Adipocyte (in vitro differentiated cells): ENCODE data around the gene UNC5B.

Source experiments
- DNase-seq: peaks from one replicate; pipeline ENCODE4 v3.0.0-alpha.2; 2015; ENCODE audit warnings: low read depth
- H3K27me3 ChIP-seq: replicated peaks from 2 replicates; pipeline ENCODE4 v1.7.0; 2013; ENCODE audit warnings: mild to moderate bottlenecking, low read length, moderate library complexity; ENCODE audit not compliant: control insufficient read depth, insufficient read depth
- H3K36me3 ChIP-seq: 2 replicates; pipeline ENCODE4 v1.7.0; 2013; ENCODE audit warnings: low read length, mild to moderate bottlenecking, moderate library complexity; ENCODE audit not compliant: control insufficient read depth, insufficient read depth, severe bottlenecking
- H3K4me1 ChIP-seq: 2 replicates; pipeline ENCODE4 v1.7.0; 2013; ENCODE audit warnings: mild to moderate bottlenecking, low read length, moderate library complexity; ENCODE audit not compliant: control insufficient read depth, insufficient read depth
- H3K4me3 ChIP-seq: 2 replicates; pipeline ENCODE4 v1.7.0; 2013; ENCODE audit warnings: mild to moderate bottlenecking, low read length, moderate library complexity
- H3K9ac ChIP-seq: 2 replicates; pipeline ENCODE4 v1.7.0; 2013; ENCODE audit warnings: mild to moderate bottlenecking, low read length, moderate library complexity
- H3K9me3 ChIP-seq: 2 replicates; pipeline ENCODE4 v1.7.0; 2013; ENCODE audit warnings: mild to moderate bottlenecking, low read length, moderate library complexity; ENCODE audit not compliant: control insufficient read depth

Gene UNC5B

DNA sequence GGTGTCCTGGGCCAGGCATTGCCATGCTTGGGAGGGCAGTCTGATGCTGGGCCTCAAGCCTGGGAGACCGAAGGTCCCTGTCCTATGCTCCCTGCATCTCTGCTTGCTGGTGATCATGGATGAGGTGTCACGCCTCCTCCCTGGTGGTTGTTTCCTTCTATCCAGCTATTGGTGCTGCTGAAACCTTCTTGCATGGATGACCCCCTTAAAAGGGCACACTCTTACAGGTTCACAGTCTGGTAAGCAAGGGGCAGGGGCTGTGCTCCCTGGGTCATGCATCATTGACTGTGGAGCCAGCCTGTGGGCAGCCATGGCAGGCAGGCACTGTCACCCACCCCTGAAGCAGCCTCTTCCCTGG lies 69.9 kb downstream of the UNC5B start:
- no peak for DNase-seq
- Histone ChIP-seq H3K27me3 (no peaks in the 10 kb centered on the region), H3K9ac (no peak overlapping the region), H3K9me3 (no peaks in the 10 kb centered on the region), H3K36me3 (peaks cover 11% of the 10 kb centered on the region), H3K4me3 (no peak overlapping the region), H3K4me1 (peaks cover 6% of the 10 kb centered on the region)

DNA sequence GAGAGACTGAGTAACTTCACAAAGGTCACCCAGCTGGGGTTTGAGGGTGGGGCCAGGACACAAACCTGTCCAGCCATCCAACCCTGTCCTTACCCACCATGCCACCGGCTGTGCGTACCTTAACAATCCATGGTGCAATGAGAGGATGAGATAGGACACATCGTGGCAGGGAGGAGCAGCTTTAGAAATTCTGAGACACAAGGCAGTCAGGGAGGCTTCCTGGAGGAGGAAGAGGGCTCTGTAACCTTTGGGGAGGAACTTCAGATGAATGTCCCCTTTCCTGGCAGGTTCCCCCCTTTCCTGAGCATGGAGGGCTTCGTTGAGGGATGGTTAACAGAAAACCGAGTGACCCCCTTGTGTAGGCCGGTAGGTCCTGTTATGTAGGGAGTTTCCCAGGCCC lies 71.0 kb downstream of the UNC5B start:
- DNase-seq = no peak
- Histone ChIP-seq H3K27me3 (no peaks in the 10 kb centered on the region), H3K9me3 (no peaks in the 10 kb centered on the region), H3K4me3 (no peak overlapping the region), H3K9ac (no peak overlapping the region), H3K36me3 (peaks cover 11% of the 10 kb centered on the region), H3K4me1 (peaks cover 6% of the 10 kb centered on the region)

DNA sequence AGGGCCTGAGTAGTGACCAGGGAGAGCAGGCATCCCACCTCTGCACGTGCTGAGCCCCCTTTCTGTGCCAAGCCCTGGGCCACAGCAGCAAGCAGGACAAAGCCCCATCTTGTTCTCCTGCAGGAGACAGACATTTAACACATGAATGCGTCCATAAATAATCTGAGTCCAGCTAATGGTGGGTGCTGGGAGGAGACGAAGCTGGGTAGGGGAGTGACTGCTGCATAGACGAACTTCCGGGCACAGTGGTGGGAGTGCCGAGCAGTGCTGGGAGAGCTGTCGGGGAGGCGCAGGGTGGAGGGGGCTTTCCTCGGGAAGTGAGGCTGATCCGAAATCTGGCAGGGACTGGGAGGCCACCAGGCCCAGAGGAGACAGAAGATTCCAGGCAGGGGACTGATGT lies 71.5 kb downstream of the UNC5B start:
- peaks cover 11% of the 10 kb centered on the region for H3K36me3 ChIP-seq
- DNase-seq = no peak

DNA sequence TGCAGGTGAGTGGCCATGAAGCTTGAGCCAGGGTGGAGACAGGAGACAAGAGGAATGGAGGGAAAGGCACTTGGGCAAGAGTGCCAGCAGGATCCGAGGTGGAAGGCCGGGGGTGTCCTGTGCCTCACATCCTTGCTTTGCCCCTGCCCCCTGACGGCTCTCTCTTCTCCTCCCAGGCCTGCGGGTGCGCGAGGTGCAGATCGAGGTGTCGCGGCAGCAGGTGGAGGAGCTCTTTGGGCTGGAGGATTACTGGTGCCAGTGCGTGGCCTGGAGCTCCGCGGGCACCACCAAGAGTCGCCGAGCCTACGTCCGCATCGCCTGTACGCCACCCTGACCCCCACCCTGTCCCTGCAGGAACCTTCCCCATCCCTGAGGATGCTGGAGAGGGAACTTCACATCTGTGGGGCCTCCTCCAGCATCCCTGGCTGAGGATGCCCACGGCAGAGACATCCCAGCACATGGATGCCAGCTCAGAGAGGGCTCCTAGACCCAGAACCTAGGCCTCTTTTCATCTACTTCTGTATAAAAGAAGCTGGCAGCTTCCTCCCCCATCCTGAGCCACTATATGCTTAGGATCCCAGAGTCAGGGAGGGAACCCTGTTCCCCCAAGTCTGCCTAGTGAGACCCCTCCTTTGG lies 72.3 kb downstream of the UNC5B start:
- H3K27me3 ChIP-seq = no peaks in the 10 kb centered on the region
- H3K4me3 ChIP-seq = no peak overlapping the region
- peaks cover 11% of the 10 kb centered on the region for H3K36me3 ChIP-seq
- DNase-seq = no peak
- H3K9me3 ChIP-seq = no peaks in the 10 kb centered on the region
- no peak overlapping the region for H3K9ac ChIP-seq
- H3K4me1 ChIP-seq = peaks cover 6% of the 10 kb centered on the region

More for the DNA sequence above, 71.5 kb downstream of the UNC5B start:
- Histone ChIP-seq H3K27me3 (no peaks in the 10 kb centered on the region), H3K9me3 (no peaks in the 10 kb centered on the region), H3K4me3 (no peak overlapping the region), H3K4me1 (peaks cover 6% of the 10 kb centered on the region), H3K9ac (no peak overlapping the region)

DNA sequence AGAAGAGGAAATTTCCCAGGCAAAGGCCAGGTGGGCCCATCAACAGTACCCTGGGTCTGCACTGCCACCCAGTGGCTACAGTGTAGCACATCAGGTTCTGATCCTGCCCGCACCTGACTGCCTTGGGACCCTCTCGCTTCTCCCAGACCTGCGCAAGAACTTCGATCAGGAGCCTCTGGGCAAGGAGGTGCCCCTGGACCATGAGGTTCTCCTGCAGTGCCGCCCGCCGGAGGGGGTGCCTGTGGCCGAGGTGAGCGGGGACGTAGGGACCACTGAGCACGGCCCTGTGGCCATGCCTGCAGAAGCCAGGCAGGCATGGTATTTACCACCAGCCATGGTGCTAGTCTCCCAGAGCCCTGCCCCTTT lies 72.8 kb downstream of the UNC5B start:
- Histone ChIP-seq H3K4me1 (peaks cover 6% of the 10 kb centered on the region), H3K27me3 (no peaks in the 10 kb centered on the region), H3K4me3 (no peak overlapping the region), H3K9ac (no peak overlapping the region), H3K9me3 (no peaks in the 10 kb centered on the region), H3K36me3 (peaks cover 11% of the 10 kb centered on the region)
- peak; percentile 70 for DNase-seq

DNA sequence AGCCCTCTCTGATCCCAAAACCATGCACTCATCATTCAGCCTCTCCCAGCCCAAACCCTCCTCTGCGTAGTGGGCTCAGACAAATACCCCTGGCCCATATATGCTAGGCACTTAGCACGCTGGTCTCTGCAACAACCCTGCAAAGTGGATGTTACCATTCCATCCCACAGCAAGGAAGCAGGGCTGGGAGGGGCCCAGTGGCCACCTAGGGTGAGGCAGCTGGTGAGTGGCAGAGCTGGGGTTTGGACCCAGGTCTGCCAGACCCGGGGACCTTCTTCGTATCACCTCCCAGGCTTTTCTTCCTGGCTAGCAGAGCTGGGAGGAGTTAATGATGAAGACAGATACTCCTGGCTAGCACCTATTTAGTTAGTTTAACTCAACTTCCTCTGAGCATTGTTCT lies 73.6 kb downstream of the UNC5B start:
- Histone ChIP-seq H3K4me1 (peaks cover 6% of the 10 kb centered on the region), H3K36me3 (peaks cover 11% of the 10 kb centered on the region), H3K9ac (no peak overlapping the region), H3K27me3 (no peaks in the 10 kb centered on the region), H3K9me3 (no peaks in the 10 kb centered on the region), H3K4me3 (no peak overlapping the region)
- no peak for DNase-seq

DNA sequence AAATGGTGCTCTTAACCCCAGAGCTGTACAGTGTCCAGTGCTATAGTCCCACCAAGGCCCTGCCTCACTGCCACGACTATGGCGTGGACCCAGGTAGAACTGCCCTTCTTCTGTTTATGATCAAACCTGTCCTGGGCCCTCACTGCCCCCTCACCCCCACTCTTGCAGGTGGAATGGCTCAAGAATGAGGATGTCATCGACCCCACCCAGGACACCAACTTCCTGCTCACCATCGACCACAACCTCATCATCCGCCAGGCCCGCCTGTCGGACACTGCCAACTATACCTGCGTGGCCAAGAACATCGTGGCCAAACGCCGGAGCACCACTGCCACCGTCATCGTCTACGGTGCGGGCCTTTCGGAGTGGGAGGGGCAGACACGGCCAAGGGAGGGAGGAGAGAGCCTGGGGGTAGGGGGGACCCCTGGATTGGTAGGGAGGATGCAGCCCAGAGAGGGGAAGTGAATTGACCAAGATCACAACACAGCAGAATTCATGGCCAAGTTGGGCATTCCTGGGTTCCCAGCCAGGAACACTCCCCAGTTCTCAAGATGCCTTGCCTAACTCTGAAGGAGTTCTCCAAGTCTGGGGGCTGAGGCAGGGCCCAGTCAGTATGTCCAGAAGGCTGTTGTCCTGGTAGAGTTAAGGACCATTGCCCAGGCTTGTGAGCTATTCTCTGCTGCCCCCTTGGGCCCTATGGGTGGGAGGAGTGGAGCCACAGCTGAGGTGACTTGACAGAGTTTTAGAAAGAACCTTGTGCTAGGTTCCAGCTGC lies 74.3 kb downstream of the UNC5B start:
- H3K36me3 ChIP-seq = peaks cover 14% of the 10 kb centered on the region
- H3K9ac ChIP-seq = no peak overlapping the region
- no peaks in the 10 kb centered on the region for H3K27me3 ChIP-seq
- no peak overlapping the region for H3K4me3 ChIP-seq
- DNase-seq = no peak
- H3K9me3 ChIP-seq = no peaks in the 10 kb centered on the region
- H3K4me1 ChIP-seq = peaks cover 6% of the 10 kb centered on the region

DNA sequence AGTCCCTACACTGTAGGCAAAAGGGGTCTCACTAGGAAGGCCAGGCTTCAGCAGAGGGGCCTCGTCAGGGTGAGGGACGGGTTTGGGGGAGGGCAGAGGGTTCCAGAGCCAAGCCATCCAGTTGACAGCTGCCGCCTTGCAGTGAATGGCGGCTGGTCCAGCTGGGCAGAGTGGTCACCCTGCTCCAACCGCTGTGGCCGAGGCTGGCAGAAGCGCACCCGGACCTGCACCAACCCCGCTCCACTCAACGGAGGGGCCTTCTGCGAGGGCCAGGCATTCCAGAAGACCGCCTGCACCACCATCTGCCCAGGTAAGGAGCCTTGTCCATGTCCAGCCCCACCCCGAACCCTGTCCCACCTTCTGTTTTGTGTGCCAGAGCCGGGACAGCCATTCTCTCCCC lies 75.1 kb downstream of the UNC5B start:
- Histone ChIP-seq H3K9ac (no peak overlapping the region), H3K9me3 (no peaks in the 10 kb centered on the region), H3K4me3 (no peak overlapping the region), H3K4me1 (peaks cover 6% of the 10 kb centered on the region), H3K36me3 (peaks cover 14% of the 10 kb centered on the region), H3K27me3 (no peaks in the 10 kb centered on the region)
- no peak for DNase-seq

DNA sequence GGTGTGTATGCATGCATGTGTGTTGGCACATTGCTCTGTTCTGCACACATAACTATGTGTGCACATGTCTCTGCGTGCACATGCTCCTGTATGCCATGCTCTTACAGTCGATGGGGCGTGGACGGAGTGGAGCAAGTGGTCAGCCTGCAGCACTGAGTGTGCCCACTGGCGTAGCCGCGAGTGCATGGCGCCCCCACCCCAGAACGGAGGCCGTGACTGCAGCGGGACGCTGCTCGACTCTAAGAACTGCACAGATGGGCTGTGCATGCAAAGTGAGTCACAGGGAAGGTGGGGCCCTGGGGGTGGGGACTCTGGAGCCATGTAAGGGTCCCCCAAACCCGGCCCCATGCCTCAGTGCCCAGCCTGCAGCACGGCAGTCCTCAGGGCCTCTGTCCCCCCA lies 76.1 kb downstream of the UNC5B start:
- H3K36me3 ChIP-seq = peaks cover 14% of the 10 kb centered on the region
- H3K27me3 ChIP-seq = no peaks in the 10 kb centered on the region
- H3K4me3 ChIP-seq = no peak overlapping the region
- no peak overlapping the region for H3K9ac ChIP-seq
- H3K9me3 ChIP-seq = no peaks in the 10 kb centered on the region
- no peak for DNase-seq
- peaks cover 16% of the 10 kb centered on the region for H3K4me1 ChIP-seq

DNA sequence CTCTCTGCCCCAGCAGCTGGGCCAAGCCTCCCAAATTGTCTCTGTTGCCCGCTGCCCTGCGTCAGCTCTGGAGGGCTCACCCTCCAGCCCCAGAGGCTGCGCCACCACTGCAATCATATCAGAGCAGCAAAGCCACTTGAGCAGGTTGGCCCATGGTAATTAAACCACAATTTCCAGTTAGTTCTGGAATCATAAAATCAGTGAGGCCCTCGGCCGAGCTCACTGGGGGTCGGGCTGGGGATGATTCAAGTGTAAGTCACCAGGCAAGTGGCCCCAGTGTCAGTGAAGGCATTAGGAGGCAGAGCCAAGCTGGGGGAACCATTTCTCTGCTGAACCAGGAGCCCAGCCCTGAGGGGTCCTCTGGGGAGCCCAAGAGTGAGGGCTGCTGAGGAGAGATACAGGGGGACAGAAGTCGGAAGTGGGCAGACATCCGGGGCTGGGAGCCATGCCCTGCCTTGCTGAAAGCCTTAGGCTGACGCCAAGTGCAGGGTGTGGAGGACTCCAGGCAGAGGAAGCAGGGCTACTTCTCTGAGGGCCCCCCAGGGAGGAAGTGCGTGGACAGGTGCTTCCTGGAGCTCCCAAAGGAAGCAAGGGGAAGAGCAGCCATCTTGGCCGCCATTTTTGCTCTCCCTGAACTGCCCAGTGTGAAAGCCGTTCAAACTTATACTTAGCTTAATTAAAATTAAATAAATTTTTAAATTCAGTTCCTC lies 77.2 kb downstream of the UNC5B start:
- Histone ChIP-seq H3K4me3 (no peak overlapping the region), H3K9me3 (no peaks in the 10 kb centered on the region), H3K27me3 (no peaks in the 10 kb centered on the region), H3K36me3 (peaks cover 14% of the 10 kb centered on the region), H3K4me1 (peaks cover 18% of the 10 kb centered on the region), H3K9ac (no peak overlapping the region)
- DNase-seq = no peak

DNA sequence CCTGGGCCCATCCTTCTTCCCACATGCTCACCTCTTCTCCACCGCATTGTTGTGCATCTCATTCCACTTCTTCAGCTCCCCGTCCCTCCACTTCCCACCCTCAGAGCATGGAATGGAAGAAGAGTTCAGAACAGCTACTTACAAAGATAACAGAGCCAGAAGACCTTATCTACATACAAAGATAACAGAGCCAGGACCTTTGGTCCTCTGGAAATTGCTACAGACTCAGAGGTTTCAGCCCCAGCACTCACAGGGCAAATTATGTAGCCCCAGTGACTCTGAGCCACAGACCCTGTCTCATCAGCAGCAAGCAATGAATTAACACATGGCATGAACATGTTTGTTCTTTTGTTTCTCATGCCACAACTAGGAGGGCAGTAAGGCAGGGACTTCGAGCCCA lies 78.0 kb downstream of the UNC5B start:
- no peaks in the 10 kb centered on the region for H3K9me3 ChIP-seq
- no peak overlapping the region for H3K4me3 ChIP-seq
- H3K4me1 ChIP-seq = peaks cover 18% of the 10 kb centered on the region
- no peak overlapping the region for H3K9ac ChIP-seq
- no peak for DNase-seq
- no peaks in the 10 kb centered on the region for H3K27me3 ChIP-seq
- peaks cover 14% of the 10 kb centered on the region for H3K36me3 ChIP-seq
